Fibroblast of mammary gland (primary cell): ENCODE measurements around the gene HDLBP.

Experiments used
- DNase-seq: peaks from one replicate; pipeline ENCODE4 v3.0.0-alpha.2; 2010; ENCODE audit warnings: low read depth
- H3K4me3 ChIP-seq: 2 replicates; pipeline ENCODE4 v1.5.1; 2011; ENCODE audit warnings: low read depth, mild to moderate bottlenecking, low read length, moderate library complexity; ENCODE audit not compliant: control insufficient read depth
- CTCF ChIP-seq: conservative IDR thresholded peaks from 2 replicates; pipeline ENCODE4 v1.5.1; 2011; ENCODE audit warnings: low read depth, low read length, inconsistent platforms; ENCODE audit not compliant: control insufficient read depth, insufficient read depth

HDLBP gene

GRCh38 chr2:241223211-241224017 is 92.1 kb downstream of the HDLBP start:
- DNase-seq = no peak
- H3K4me3 ChIP-seq = no peak overlapping the region
- TF ChIP-seq CTCF = no peak

- H3K4me3 ChIP-seq = no peak overlapping the region
- no peak for DNase-seq
- TF ChIP-seq CTCF = no peak
These were observed 95.6 kb downstream of the HDLBP start for GRCh38 chr2:241219856-241220356.

GRCh38 chr2:241219030-241219382 is 96.5 kb downstream of the HDLBP start:
- no peak for DNase-seq
- H3K4me3 ChIP-seq = peak overlapping the region; percentile 52

DNA sequence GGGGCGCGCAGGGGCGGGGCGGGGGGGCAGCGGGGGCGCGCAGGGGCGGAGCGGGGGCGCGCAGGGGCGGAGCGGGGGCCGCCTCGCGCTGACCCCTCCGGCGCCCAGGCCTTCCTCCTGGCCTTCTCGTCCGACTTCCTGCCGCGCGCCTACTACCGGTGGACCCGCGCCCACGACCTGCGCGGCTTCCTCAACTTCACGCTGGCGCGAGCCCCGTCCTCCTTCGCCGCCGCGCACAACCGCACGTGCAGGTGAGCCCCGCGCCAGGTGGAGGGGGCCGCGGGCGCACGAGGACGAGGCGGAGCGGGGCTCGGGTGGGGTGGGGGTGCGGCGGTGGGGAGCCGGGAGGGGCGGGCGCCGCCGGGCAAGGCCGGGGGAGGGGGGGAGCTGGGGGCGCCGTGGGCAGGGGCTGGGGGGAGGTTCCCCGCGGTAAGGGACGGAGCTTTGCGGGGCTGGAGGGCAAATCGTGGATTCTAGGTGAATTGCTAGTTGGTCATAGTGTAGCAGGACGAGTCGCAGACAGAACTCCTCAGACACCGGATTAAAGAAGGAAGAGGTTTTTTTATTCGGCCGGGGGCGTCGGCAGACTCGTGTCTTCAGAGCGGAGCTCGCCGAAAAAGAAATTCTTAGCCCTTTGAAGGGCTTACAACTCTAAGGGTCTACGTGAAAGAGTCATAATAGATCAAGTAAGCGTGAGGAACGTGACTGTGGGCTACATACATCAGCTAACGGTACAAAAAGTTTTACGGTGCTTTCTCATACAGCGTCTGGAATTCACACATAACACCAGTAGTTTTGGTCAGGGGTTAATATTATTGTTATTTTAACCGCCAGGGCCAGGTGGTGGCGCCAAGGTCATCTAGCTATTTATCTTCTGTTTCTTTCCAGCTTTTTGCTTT is 97.1 kb downstream of the HDLBP start:
- DNase-seq = peak; percentile 17
- TF ChIP-seq CTCF = no peak

More at GRCh38 chr2:241219030-241219382, 96.5 kb downstream of the HDLBP start:
- TF ChIP-seq CTCF = no peak

DNA sequence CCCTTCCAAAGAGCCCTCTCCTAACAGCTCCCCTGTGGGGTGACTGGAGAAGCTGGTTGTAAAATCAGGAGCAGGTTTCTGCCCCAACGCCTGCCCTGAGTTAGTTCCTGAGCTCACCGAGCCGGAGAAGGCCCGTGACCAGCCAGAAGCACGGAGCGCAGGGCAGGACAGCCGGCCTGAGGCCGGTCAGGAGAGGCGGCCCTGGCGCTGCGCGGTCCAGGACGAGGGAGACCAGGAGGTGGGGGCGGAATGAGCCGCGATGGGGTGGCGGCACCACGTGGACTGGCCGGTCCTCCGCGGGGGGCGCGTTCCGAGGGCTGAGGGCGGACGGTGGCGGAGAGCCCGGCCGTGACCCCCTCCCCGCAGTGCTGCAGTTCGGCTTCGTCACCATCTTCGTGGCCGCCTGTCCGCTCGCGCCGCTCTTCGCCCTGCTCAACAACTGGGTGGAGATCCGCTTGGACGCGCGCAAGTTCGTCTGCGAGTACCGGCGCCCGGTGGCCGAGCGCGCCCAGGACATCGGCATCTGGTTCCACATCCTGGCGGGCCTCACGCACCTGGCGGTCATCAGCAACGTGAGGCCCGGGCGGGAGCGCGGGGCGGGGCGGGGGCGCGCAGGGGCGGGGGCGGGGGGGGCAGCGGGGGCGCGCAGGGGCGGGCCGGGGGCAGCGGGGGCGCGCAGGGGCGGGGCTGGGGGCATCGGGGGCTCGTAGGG is 98.0 kb downstream of the HDLBP start:
- peak; percentile 57 for DNase-seq
- TF ChIP-seq CTCF = no peak
- H3K4me3 ChIP-seq = peak overlapping the region; percentile 42

More for the DNA sequence above, 97.1 kb downstream of the HDLBP start:
- peak overlapping the region; percentile 52 for H3K4me3 ChIP-seq

DNA sequence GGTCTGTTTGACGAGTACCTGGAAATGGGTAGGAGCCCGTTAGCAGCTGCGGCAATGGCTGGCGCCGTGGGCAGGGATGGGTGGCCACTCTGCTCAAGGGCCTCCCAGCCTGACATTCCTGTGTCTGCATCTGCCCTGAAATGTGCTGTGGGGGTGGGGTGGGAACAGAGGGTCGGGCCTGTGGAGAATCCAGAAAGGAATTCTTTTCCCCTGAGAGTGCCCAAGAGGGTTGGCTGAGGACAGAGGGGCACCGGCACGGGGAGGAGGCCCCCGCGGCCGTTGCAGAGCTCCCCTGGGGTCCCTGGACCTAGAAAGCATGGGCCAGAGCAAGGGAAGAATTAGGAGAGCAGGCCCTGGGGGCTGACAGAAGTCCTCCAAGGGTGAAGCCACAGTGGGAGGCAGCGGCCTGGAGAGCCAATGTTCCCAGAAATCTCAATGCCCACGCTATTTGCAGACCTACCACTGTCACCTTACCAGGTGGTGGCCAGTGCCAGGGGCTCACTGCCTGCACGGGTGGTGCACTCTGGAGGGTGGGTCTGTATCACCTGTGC is 99.2 kb downstream of the HDLBP start:
- H3K4me3 ChIP-seq = no peak overlapping the region
- no peak for TF ChIP-seq CTCF
- no peak for DNase-seq
